K562 (cell line): ENCODE results near the gene FCHO1. TPM values are rescaled to one million over a fixed set of nuclear protein-coding genes. Genes with fewer than 3 reads are reported as not detected.

Experiments used
- ATAC-seq: fragments of 200-7000 bp; cut with Tn5 transposase; 3 replicates; pipeline ENCODE4 v1.9.1; 2020; ENCODE audit warnings: moderate library complexity
- BruUV-seq: library from RNA; stranded (reverse); fragments of 400-500 nt; replicated peaks from 2 replicates; lab custom pipeline; 2021; lab: Mats Ljungman, UMichigan
- CTCF ChIA-PET: fragments of 300-600 bp; formaldehyde crosslinking; extraction: SDS; loops from one replicate; lab custom pipeline; 2021; ENCODE audit warnings: low intra/inter-chr PET ratio; lab: Yijun Ruan, JAX
- POLR2A ChIA-PET: fragments of 300-600, 350-650 bp; sonication (Branson Sonifier 250); formaldehyde crosslinking; extraction: SDS; loops from one replicate; lab custom pipeline; 2021; ENCODE audit warnings: antibody characterized with exemption, inconsistent platforms; lab: Yijun Ruan, JAX
- DNase-seq, 4 experiments: peaks; one replicate each; pipeline versions ENCODE4 v3.0.0 to v3.0.0-alpha.2; 2011 to 2018; ENCODE audit warnings: low spot score in 3 of 4, mixed read lengths in 3 of 4; ENCODE audit errors: extremely low read depth in 1 of 4
- FAIRE-seq: peaks from 2 replicates; lab custom pipeline; 2011; peaks lifted over from hg19 to GRCh38; lab: Jason Lieb, UNC
- H2AFZ ChIP-seq: 2 replicates; pipeline ENCODE4 v1.6.0; 2011; ENCODE audit warnings: low read depth, low read length, control low read depth, inconsistent platforms
- H3K27ac ChIP-seq: fragments of 200-600 bp; 3 replicates; pipeline ENCODE4 v1.8.0; 2011; ENCODE audit warnings: low read depth, mild to moderate bottlenecking, control low read depth, inconsistent platforms, low read length, moderate library complexity, mixed read lengths; ENCODE audit errors: extremely low read depth
- H3K27me3 ChIP-seq, 2 experiments: fragments of 300-600 bp in 1 of 2; 2 replicates in 1 of 2; 3 replicates in 1 of 2; pipeline versions ENCODE4 v1.6.0 to v1.8.0; 2011; ENCODE audit warnings: inconsistent platforms in 2 of 2, low read length in 2 of 2, mild to moderate bottlenecking in 1 of 2, mixed read lengths in 1 of 2, moderate library complexity in 1 of 2; ENCODE audit not compliant: control insufficient read depth in 2 of 2, insufficient read depth in 2 of 2
- H3K36me3 ChIP-seq: fragments of 300-600 bp; 3 replicates; pipeline ENCODE4 v1.8.0; 2011; ENCODE audit warnings: mild to moderate bottlenecking, low read length, inconsistent platforms; ENCODE audit not compliant: control insufficient read depth, insufficient read depth
- H3K4me1 ChIP-seq, 2 experiments: fragments of 200-600 bp in 1 of 2; replicated peaks in 1 of 2; 2 replicates in 1 of 2; 3 replicates in 1 of 2; pipeline versions ENCODE4 v1.5.1 to v1.8.0; 2011; ENCODE audit warnings: inconsistent platforms in 2 of 2, low read length in 2 of 2, mild to moderate bottlenecking in 1 of 2, mixed read lengths in 1 of 2, moderate library complexity in 1 of 2; ENCODE audit not compliant: control insufficient read depth in 2 of 2, insufficient read depth in 2 of 2
- H3K4me2 ChIP-seq: 2 replicates; pipeline ENCODE4 v1.6.1; 2011; ENCODE audit warnings: low read length, control low read depth, inconsistent platforms, mixed read lengths; ENCODE audit not compliant: insufficient read depth
- H3K4me3 ChIP-seq: fragments of 200-600 bp; sonication (generic), shearing (Covaris generic); 2 replicates; pipeline ENCODE4 v1.5.1; 2016; ENCODE audit warnings: control low read depth, inconsistent platforms
- H3K79me2 ChIP-seq: fragments of 200-600 bp; 3 replicates; pipeline ENCODE4 v1.8.0; 2011; ENCODE audit warnings: low read length, inconsistent platforms; ENCODE audit not compliant: control insufficient read depth, insufficient read depth
- H3K9ac ChIP-seq, 2 experiments: 2 replicates each; pipeline versions ENCODE4 v1.6.0 to v1.6.1; 2011; ENCODE audit warnings: low read depth in 2 of 2, low read length in 2 of 2, control low read depth in 1 of 2, inconsistent platforms in 1 of 2, mild to moderate bottlenecking in 1 of 2, mixed read lengths in 1 of 2; ENCODE audit not compliant: insufficient read depth in 1 of 2
- H3K9me1 ChIP-seq: one replicate; pipeline ENCODE4 v1.6.0; 2011; ENCODE audit warnings: inconsistent platforms, mild to moderate bottlenecking, low read length, moderate library complexity; ENCODE audit not compliant: control insufficient read depth, insufficient read depth
- H3K9me3 ChIP-seq: replicated peaks from 2 replicates; pipeline ENCODE4 v1.5.1; 2011; ENCODE audit warnings: low read depth, low read length, inconsistent platforms; ENCODE audit not compliant: control insufficient read depth, insufficient read depth
- H4K20me1 ChIP-seq: replicated peaks from 2 replicates; pipeline ENCODE4 v1.6.1; 2011; ENCODE audit warnings: low read length, inconsistent platforms, mixed read lengths; ENCODE audit not compliant: control insufficient read depth, insufficient read depth
- ARID2 ChIP-seq: fragments of 450-650 bp; IDR thresholded peaks from 2 replicates; pipeline ENCODE4 v1.6.1; 2017; ENCODE audit warnings: antibody characterized with exemption, mild to moderate bottlenecking
- HDAC2 ChIP-seq: fragments of 450-650 bp; IDR thresholded peaks from 2 replicates; pipeline ENCODE4 v1.6.1; 2016; ENCODE audit warnings: mild to moderate bottlenecking
- PRDM10 ChIP-seq: fragments of 450-650 bp; IDR thresholded peaks from 2 replicates; pipeline ENCODE4 v1.6.1; 2018; ENCODE audit not compliant: partially characterized antibody
- SUPT5H ChIP-seq: fragments of 450-650 bp; IDR thresholded peaks from 2 replicates; pipeline ENCODE4 v1.6.1; 2016
- WGBS: fragments of 100-300 bp; shearing (Covaris generic); methylation state at CpG from one replicate; pipeline ENCODE4 v1.1.6; 2016; ENCODE audit warnings: low coverage, mixed read lengths; ENCODE audit not compliant: insufficient coverage; ENCODE audit errors: missing lambda C conversion rate; 5-methylcytosine and 5-hydroxymethylcytosine counted together
- in situ Hi-C: fragments of 300-500 bp; cut with MboI; formaldehyde crosslinking; loops from 4 replicates; pipeline ENCODE4 v1.15.0; 2018; ENCODE audit warnings: inconsistent platforms, mixed read lengths
- intact Hi-C: fragments of 100-400 bp; cut with micrococcal nuclease; formaldehyde crosslinking; loops from 2 replicates; pipeline ENCODE4 v1.14.2; 2022
- polyA plus RNA-seq, 8 experiments: library from polyadenylated mRNA; depleted of rRNA in 4 of 8; stranded (reverse) in 5 of 8; unstranded in 3 of 8; fragments of >200 nt; fragmentation: Nextera tagmentation in 2 of 8; fragmentation: Illumina TruSeq in 1 of 8; extraction: Ambion mirVana in 2 of 8; extraction: Trizol in 1 of 8; gene quantifications; 2 replicates each; pipeline versions ENCODE4 v1.2.1 to v1.2.3, GENCODE V29; 2011 to 2014; ENCODE audit warnings: inconsistent platforms in 1 of 8, missing spikeins in 1 of 8
- total RNA-seq, 7 experiments: library from RNA; depleted of rRNA in 6 of 7; stranded (reverse); fragments of >200 nt in 6 of 7; fragmentation: Illumina TruSeq in 2 of 7; extraction: Trizol in 2 of 7; gene quantifications; 2 replicates each; pipeline versions ENCODE4 v1.2.1 to v1.2.3, GENCODE V29; 2011 to 2021; ENCODE audit warnings: low replicate concordance in 1 of 7

Gene FCHO1
- total and polyA plus RNA-seq, 9 of the 15 experiments (the other 6 are each of a cell fraction or from before 2014, with no cell fraction given), result 0.21 to 58.9 (median 18.3) TPM

- H3K4me2 ChIP-seq, result no peak overlapping the region
- BruUV-seq, result no TSS peak
- 100% methylated on average over 2 of the region's 2 CpGs for WGBS
Measured at GRCh38 chr19:17788632-17789031, 37.4 kb downstream of the FCHO1 start.

GRCh38 chr19:17790059-17790780 lies 38.9 kb downstream of the FCHO1 start:
- H3K79me2 ChIP-seq, result no peaks in the 10 kb centered on the region
- no peak overlapping the region for H3K9ac ChIP-seq
- H3K27me3 ChIP-seq, result no peaks in the 10 kb centered on the region
- in situ Hi-C loops, result no loop called here
- WGBS, result 43% methylated on average over 6 of the region's 6 CpGs
- H2AFZ ChIP-seq, result no peak overlapping the region
- intact Hi-C loops, result loop anchor here (5.0 kb wide), 1 partner anchor 67 kb away; the partner anchor contains the start of gene RPL18A
- H3K9me1 ChIP-seq, result no peaks in the 10 kb centered on the region
- ATAC-seq, result no peak
- H4K20me1 ChIP-seq, result no peaks in the 10 kb centered on the region
- POLR2A ChIA-PET, result interaction anchor here (1.6 kb wide), 2 partner anchors 16 to 143 kb away, joined by 4 to 6 read pairs; partner anchors contain the start of gene CCDC124
- H3K4me3 ChIP-seq, result no peak overlapping the region
- CTCF ChIA-PET, result interaction anchor here (0.6 kb wide), 1 partner anchor 65 kb away, joined by 3 read pairs; no protein-coding TSS in a partner anchor
- no peak overlapping the region for H3K27ac ChIP-seq
- H3K9me3 ChIP-seq, result no peaks in the 10 kb centered on the region
- H3K4me1 ChIP-seq, result peaks cover 13 to 14% of the 10 kb centered on the region in 2 experiments; a peak in 4 of 5 replicates
- peak; percentile 93 for TF ChIP-seq PRDM10
- TF ChIP-seq ARID2, result no peak
- peaks cover 6% of the 10 kb centered on the region; the same call in 1 of the 3 replicates for H3K36me3 ChIP-seq
- no peak for FAIRE-seq
- DNase-seq, result no peak
- H3K4me2 ChIP-seq, result no peak overlapping the region
- no TSS peak for BruUV-seq

More at GRCh38 chr19:17788632-17789031, 37.4 kb downstream of the FCHO1 start:
- Histone ChIP-seq H3K9ac (no peak overlapping the region), H3K79me2 (no peaks in the 10 kb centered on the region), H3K27me3 (no peaks in the 10 kb centered on the region), H4K20me1 (0 out of 2 replicates have a peak, but pooled peaks cover 6% of the 10 kb centered on the region), H3K4me3 (no peak overlapping the region), H2AFZ (no peak overlapping the region), H3K36me3 (peaks cover 18% of the 10 kb centered on the region; the same call in 2 of the 3 replicates), H3K9me1 (no peaks in the 10 kb centered on the region), H3K9me3 (no peaks in the 10 kb centered on the region), H3K4me1 (peaks cover 6 to 10% of the 10 kb centered on the region in 2 experiments; a peak in 3 of 5 replicates), H3K27ac (no peak overlapping the region)
- TF ChIP-seq SUPT5H, result 0 out of 2 replicates have a peak, but pooled peaks have one; percentile 31
- TF ChIP-seq HDAC2, result no peak
- ChIA-PET CTCF (no interaction called here), POLR2A (interaction anchor here (0.6 to 1.6 kb wide), 3 partner anchors 14 to 144 kb away, joined by 3 to 6 read pairs (median 4); partner anchors contain the start of gene CCDC124)
- intact Hi-C loops, result no loop called here
- FAIRE-seq (no peak), DNase-seq (no peak), ATAC-seq (no peak)
- in situ Hi-C loops, result no loop called here
